Activated CD4-positive, alpha-beta T cell treated with anti-CD3 and anti-CD28 coated beads, Interleukin-2, amount 10 ng/mL, durations not matched to agents 7 days and 5 days (primary cell): Measurements from ENCODE around the gene HS3ST5. TPM values are rescaled to one million over a fixed set of nuclear protein-coding genes. Genes with fewer than 3 reads are reported as not detected.
"Not testable (repeated sequence)": the region's sequence is repeated elsewhere in the genome, so short reads cannot be mapped to it uniquely, and the experiment has no call there.

ENCODE experiments used
- CTCF ChIA-PET: fragments of 350-600 bp; sonication (Branson Sonifier 250); formaldehyde crosslinking; loops from one replicate; lab custom pipeline; 2021; ENCODE audit warnings: antibody characterized with exemption; lab: Charles Lee
- POLR2A ChIA-PET: fragments of 350-600 bp; sonication (Branson Sonifier 250); formaldehyde crosslinking; loops from one replicate; lab custom pipeline; 2021; ENCODE audit warnings: antibody characterized with exemption; lab: Charles Lee
- DNase-seq: peaks from one replicate; pipeline ENCODE4 v3.0.0-alpha.2; 2020
- H3K27ac Mint-ChIP-seq: one replicate; pipeline ENCODE4 v1.8.0; 2021; ENCODE audit warnings: mild to moderate bottlenecking, moderate library complexity, mixed read lengths
- H3K27me3 Mint-ChIP-seq: one replicate; pipeline ENCODE4 v1.8.0; 2021; ENCODE audit warnings: mixed read lengths
- H3K36me3 Mint-ChIP-seq: one replicate; pipeline ENCODE4 v1.8.0; 2021; ENCODE audit warnings: low read depth, mixed read lengths
- H3K4me1 Mint-ChIP-seq: one replicate; pipeline ENCODE4 v1.8.0; 2021; ENCODE audit warnings: mixed read lengths
- H3K4me3 Mint-ChIP-seq: one replicate; pipeline ENCODE4 v1.8.0; 2021; ENCODE audit warnings: mild to moderate bottlenecking, moderate library complexity, mixed read lengths
- H3K9me3 Mint-ChIP-seq: one replicate; pipeline ENCODE4 v1.8.0; 2021; ENCODE audit warnings: mixed read lengths
- total RNA-seq, 2 experiments: library from RNA; stranded (reverse); gene quantifications; one replicate each; pipeline ENCODE4 v1.2.3, GENCODE V29; 2021

The HS3ST5 gene
- total RNA-seq, 2 experiments from 2014 or later: not detected

DNA sequence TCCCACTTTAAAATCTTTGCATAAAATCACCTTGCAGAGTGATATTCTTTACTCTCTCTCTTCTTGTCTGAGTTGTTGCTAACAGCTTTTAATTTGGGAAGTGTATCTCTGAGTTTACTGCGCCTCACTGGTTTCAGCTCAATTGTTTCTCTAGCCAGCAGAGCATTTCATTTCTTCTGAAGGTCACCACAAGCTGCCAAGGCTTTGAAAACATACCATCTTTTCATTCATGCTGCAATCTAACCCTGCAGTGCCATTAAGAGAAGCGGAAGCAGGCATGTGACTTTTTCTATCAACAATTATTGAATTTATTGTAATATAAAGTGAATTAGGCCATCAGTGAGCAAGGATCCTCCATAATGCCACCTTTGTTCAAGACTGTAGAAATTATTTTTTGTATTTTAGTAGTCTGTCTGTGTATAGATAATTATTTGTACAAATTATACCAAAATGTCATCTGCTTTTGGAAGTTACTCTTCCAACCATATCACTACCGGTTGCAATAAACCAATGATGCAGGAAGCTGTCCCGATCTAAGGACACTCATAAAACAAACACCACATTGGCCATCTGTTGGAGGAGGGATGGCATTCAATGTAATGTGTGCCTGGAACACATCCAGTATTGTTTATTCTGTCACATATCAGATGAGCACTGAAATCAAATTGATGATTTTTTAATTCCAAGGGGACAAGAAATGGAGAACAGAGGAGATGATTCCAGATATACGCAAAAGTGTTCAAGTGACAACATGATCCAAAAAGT lies 26.8 kb downstream of the HS3ST5 start:
- no peak overlapping the region for H3K4me3 Mint-ChIP-seq
- CTCF ChIA-PET: no interaction called here
- peaks cover 2% of the 10 kb centered on the region for H3K27me3 Mint-ChIP-seq
- H3K9me3 Mint-ChIP-seq: no peaks in the 10 kb centered on the region
- DNase-seq: no peak
- POLR2A ChIA-PET: no interaction called here
- H3K4me1 Mint-ChIP-seq: no peaks in the 10 kb centered on the region
- no peaks in the 10 kb centered on the region for H3K36me3 Mint-ChIP-seq
- H3K27ac Mint-ChIP-seq: no peak overlapping the region

DNA sequence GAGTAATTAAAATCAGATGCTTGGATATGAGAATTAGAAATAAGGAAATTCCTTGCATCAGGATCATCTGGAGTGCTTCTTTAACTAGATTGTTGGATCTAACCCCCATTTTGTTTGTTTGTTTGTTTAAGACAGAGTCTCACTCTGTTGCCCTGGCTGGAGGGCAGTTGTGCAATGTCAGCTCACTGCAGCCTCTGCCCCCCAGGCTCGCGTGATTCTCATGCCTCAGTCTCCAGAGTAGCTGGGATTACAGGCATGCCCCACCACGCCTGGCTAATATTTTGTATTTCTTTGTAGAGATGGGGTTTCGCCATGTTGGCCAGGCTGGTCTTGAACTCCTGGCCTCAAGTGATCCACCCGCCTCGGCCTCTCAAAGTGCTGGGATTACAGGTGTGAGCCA lies 29.0 kb downstream of the HS3ST5 start:
- H3K36me3 Mint-ChIP-seq, CTCF ChIA-PET, DNase-seq: not testable (repeated sequence)

DNA sequence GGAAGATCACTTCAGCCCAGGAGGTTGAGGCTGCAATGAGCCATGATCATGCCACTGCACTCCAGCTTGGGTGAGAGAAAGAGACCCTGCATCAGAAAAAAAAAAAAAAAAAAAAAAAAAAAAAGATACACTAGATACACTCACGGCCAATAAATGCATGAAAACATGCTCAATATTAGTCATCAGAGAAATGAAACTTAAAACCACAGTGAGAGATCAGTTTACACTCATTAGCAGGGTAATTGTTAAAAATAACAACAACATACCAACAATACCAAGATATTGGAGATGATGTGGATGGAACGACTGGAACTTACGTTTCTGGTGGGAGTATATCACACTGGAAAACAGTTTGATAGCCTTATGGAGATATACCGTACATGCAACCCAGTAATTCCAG lies 29.9 kb downstream of the HS3ST5 start:
- no peak overlapping the region for H3K27ac Mint-ChIP-seq
- H3K9me3 Mint-ChIP-seq: no peaks in the 10 kb centered on the region
- H3K4me1 Mint-ChIP-seq: no peaks in the 10 kb centered on the region
- DNase-seq: no peak
- CTCF ChIA-PET: no interaction called here
- POLR2A ChIA-PET: no interaction called here
- no peaks in the 10 kb centered on the region for H3K27me3 Mint-ChIP-seq
- H3K36me3 Mint-ChIP-seq: no peaks in the 10 kb centered on the region
- no peak overlapping the region for H3K4me3 Mint-ChIP-seq

More for the DNA sequence above, 29.0 kb downstream of the HS3ST5 start:
- H3K4me1 Mint-ChIP-seq, H3K4me3 Mint-ChIP-seq, H3K27me3 Mint-ChIP-seq, POLR2A ChIA-PET, H3K9me3 Mint-ChIP-seq, H3K27ac Mint-ChIP-seq: not testable (repeated sequence)

DNA sequence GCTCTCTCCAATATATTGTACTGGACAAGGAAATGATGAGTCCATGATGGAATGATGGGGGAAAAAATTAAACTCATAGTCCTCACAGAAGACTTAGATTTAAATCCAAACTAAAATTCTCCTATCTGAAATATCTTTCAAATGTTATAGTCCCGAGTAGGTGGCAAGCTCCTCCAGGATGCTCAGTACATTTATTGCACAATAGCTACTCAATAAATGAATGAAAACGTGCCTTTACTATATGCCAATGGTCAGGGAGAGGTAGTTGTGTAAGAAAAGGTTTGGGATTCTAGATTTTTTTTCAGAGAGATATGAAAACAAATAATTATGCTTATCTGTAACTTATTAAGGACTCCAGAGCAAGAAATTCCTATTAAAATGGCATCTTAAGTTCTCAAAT lies 32.8 kb downstream of the HS3ST5 start:
- no peaks in the 10 kb centered on the region for H3K36me3 Mint-ChIP-seq
- H3K4me1 Mint-ChIP-seq: no peaks in the 10 kb centered on the region
- no peaks in the 10 kb centered on the region for H3K9me3 Mint-ChIP-seq
- H3K4me3 Mint-ChIP-seq: no peak overlapping the region
- POLR2A ChIA-PET: no interaction called here
- no peak for DNase-seq
- H3K27ac Mint-ChIP-seq: no peak overlapping the region
- H3K27me3 Mint-ChIP-seq: no peaks in the 10 kb centered on the region
- CTCF ChIA-PET: no interaction called here

DNA sequence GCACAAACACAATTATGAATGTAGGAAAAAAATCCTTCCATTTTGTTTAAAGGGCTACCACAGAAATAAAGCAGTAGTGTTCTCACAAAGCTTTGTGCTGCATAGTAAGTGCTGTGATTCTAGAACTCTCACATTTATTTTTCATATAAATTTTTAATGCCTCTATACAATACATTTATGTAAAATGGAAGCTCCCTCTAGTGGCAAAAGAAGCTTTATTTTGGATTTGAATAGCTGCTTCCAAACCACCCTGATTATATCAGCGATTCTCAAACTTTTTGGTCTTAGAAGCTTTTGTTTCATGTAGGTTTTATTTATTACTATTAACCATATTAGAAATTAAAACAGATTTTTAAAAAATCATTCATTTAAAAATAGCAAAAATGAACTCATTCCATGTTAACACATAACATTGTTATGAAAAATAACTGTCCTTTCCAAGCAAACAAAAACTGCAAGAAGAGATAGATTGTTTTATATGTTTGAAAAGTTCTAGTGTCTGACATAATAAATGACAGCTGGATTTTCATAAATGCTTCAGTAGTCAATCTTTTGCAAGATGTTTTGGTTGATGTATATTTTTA lies 38.4 kb downstream of the HS3ST5 start:
- Mint-ChIP-seq H3K4me1 (no peaks in the 10 kb centered on the region), H3K27ac (no peak overlapping the region), H3K36me3 (no peaks in the 10 kb centered on the region), H3K27me3 (no peaks in the 10 kb centered on the region), H3K9me3 (no peaks in the 10 kb centered on the region), H3K4me3 (no peak overlapping the region)
- no peak for DNase-seq
- CTCF ChIA-PET: interaction anchor here (0.7 kb wide), 1 partner anchor 281 kb away, joined by 3 read pairs; no protein-coding TSS in a partner anchor
- POLR2A ChIA-PET: no interaction called here

DNA sequence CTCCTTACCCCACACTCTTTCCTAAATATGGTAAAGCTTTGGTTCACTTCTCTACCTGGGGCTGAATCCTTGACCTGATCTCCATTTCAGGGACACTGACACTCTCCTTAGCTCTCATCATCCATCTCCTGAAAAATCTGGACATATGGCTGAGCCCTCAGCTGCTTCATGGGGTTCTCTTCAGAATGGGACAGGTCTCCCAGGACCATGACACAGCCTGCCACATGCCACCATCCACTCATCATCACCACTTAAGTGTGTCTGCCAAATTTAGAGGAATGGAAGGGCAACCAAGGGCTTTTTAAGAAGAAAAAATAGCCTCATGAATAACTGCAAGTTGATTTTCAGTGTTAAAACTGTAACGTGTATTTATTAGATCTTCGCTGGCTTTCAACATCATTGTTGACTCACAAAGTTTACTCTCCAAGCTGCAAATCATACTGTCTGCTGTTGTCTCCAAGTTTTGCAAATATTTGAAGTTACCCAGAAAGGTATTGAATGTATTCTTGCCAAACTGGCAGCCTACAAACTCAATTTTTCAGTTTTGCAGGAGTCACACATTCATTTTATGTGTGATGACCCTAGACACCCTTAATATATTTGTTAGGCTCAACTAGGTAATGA lies 41.1 kb downstream of the HS3ST5 start:
- ChIA-PET CTCF (no interaction called here), POLR2A (no interaction called here)
- Mint-ChIP-seq H3K27ac (no peak overlapping the region), H3K9me3 (peaks cover 2% of the 10 kb centered on the region), H3K4me3 (no peak overlapping the region), H3K36me3 (no peaks in the 10 kb centered on the region), H3K4me1 (no peaks in the 10 kb centered on the region), H3K27me3 (no peaks in the 10 kb centered on the region)
- no peak for DNase-seq

DNA sequence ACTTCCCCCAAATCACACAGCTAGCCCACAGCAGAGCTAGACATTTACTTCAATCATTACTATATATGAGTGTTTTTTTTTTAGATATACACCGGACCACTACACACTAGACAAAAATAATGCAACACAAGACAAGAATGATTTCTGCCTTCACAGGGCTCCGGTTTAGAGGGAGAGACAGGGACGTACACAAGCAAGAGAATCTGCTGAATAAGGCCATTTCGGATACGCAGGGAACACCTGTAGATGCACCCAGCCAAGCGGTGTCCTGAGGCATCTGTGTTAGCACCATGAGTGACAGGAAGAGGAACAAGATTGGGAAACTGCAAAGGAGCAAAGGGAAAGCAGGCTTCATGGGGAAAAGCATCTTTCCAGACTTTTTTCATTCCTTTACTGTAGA lies 45.7 kb downstream of the HS3ST5 start:
- Mint-ChIP-seq H3K36me3 (no peaks in the 10 kb centered on the region), H3K9me3 (peaks cover 2% of the 10 kb centered on the region), H3K27me3 (no peaks in the 10 kb centered on the region), H3K4me1 (no peaks in the 10 kb centered on the region), H3K4me3 (no peak overlapping the region), H3K27ac (no peak overlapping the region)
- POLR2A ChIA-PET: no interaction called here
- DNase-seq: no peak
- CTCF ChIA-PET: no interaction called here

DNA sequence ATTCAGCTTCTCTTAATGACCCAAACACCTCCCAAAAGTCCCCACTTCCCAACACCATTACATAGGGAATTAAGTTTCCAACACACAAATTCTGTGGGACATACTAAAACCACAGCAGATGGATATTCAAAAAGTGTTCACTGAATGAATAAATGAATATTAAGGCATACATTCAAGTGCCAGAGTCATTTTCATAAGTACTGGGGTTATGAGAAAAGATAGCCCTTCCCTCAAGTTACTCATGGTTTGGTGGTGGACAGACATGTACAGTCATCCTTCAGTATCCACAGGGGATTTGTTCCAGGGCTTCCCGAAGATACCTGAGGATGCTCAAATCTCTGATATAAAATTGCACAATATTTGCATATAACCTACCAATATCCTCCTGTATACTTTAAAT lies 50.4 kb downstream of the HS3ST5 start:
- ChIA-PET POLR2A (no interaction called here), CTCF (no interaction called here)
- Mint-ChIP-seq H3K36me3 (no peaks in the 10 kb centered on the region), H3K4me1 (no peaks in the 10 kb centered on the region), H3K9me3 (no peaks in the 10 kb centered on the region), H3K4me3 (no peak overlapping the region), H3K27ac (no peak overlapping the region), H3K27me3 (no peaks in the 10 kb centered on the region)
- no peak for DNase-seq

DNA sequence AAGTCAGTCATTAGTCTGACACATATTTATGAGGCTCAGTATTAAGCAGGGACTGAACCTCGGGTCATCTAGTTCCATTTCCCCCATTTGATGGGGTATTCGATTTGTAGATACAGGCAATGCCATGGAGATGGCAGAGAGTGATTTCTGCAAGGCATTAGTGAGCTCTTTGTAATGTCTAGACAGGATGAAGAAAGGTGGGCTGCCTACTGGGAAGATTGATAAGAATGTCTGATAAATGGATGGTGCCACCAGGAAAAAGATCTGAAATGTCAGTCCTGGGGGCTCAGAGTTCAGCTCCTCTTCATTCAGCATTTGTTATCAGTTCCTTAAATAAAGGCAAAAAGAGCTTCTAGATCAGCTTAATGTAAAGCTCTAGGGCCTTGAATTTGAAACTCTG lies 51.4 kb downstream of the HS3ST5 start:
- Mint-ChIP-seq H3K4me3 (no peak overlapping the region), H3K27ac (no peak overlapping the region), H3K9me3 (no peaks in the 10 kb centered on the region), H3K4me1 (no peaks in the 10 kb centered on the region), H3K27me3 (no peaks in the 10 kb centered on the region), H3K36me3 (no peaks in the 10 kb centered on the region)
- POLR2A ChIA-PET: no interaction called here
- DNase-seq: no peak
- CTCF ChIA-PET: interaction anchor here (0.5 kb wide), 1 partner anchor 58 kb away, joined by 5 read pairs; no protein-coding TSS in a partner anchor

DNA sequence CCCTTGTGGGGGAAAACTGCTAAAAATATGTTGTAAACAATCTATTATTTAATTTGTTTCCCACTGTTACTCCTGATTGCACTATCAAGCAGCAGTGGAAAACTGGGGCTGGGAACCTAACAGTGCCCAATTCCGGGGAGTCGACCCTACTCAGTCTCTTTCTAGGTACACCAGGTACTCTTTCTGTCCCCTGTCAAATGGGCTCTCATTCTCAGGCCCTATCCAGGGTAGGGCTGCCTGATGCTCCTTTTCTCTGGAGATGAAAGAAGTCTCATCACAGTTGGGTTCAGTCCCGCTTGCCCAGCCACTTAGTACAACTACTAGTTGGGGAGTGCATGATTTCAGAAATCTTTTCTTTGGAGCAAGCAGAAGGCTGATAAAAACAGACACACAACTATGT lies 52.0 kb downstream of the HS3ST5 start:
- Mint-ChIP-seq H3K4me3 (no peak overlapping the region), H3K27me3 (no peaks in the 10 kb centered on the region), H3K4me1 (no peaks in the 10 kb centered on the region), H3K36me3 (no peaks in the 10 kb centered on the region), H3K27ac (no peak overlapping the region), H3K9me3 (no peaks in the 10 kb centered on the region)
- POLR2A ChIA-PET: no interaction called here
- no peak for DNase-seq
- CTCF ChIA-PET: no interaction called here

DNA sequence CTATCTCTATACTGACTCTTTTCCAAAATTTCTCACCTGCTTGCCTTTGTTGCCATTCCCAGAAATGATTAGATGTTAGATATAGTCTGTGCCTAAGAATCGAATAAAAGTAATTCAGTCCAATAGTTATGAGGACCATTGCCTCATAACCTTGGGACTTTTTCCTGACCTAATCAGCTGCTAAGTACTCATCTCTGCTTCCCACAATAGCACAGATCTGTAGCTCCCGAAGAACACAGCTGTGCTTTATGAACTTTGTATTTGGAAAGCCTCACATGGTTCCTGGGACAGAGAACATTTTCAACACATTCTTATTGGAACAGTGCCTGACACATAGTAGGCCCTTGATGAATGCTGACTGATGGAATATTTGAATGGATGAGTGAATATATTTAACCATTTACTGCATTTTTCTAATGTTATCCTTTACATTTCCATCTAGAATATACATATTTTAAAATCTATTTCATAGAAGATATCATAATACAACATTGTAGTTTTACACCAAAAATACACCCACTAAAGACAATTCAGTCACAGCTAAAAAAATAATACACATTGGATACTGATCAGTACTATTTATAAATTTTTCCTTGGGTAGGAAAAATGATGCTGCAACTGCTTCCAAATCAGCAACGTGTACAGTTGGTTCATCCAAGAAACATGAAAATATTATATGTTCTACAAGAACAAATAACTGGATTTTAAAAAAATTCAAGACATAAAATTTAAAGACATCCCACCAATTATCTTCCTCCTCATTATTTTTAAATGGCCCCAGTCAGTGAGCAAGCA lies 53.9 kb downstream of the HS3ST5 start:
- CTCF ChIA-PET: no interaction called here
- H3K9me3 Mint-ChIP-seq: no peaks in the 10 kb centered on the region
- DNase-seq: no peak
- H3K36me3 Mint-ChIP-seq: no peaks in the 10 kb centered on the region
- H3K27ac Mint-ChIP-seq: no peak overlapping the region
- H3K27me3 Mint-ChIP-seq: no peaks in the 10 kb centered on the region
- POLR2A ChIA-PET: no interaction called here
- H3K4me3 Mint-ChIP-seq: no peak overlapping the region
- no peaks in the 10 kb centered on the region for H3K4me1 Mint-ChIP-seq

DNA sequence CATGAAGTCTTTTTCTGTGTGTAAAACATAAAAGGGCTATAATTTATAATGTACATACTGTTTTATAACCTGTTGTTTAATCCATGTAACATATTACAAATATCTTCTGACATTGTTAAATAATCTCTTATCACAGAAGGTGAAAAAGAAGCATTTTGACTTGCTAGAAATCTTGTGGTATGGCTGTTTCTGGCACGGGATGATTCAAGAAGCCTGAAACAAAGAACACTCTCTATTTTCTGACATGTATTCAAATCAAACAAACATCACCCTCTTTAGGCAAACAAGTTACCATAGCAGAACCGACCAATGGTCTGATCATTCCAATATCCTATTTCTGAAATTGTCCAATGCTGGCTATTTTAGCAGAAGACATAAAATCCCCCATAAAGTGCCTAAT lies 55.4 kb downstream of the HS3ST5 start:
- ChIA-PET CTCF (no interaction called here), POLR2A (no interaction called here)
- Mint-ChIP-seq H3K27ac (no peak overlapping the region), H3K27me3 (no peaks in the 10 kb centered on the region), H3K4me1 (no peaks in the 10 kb centered on the region), H3K36me3 (no peaks in the 10 kb centered on the region), H3K9me3 (no peaks in the 10 kb centered on the region), H3K4me3 (no peak overlapping the region)
- no peak for DNase-seq

DNA sequence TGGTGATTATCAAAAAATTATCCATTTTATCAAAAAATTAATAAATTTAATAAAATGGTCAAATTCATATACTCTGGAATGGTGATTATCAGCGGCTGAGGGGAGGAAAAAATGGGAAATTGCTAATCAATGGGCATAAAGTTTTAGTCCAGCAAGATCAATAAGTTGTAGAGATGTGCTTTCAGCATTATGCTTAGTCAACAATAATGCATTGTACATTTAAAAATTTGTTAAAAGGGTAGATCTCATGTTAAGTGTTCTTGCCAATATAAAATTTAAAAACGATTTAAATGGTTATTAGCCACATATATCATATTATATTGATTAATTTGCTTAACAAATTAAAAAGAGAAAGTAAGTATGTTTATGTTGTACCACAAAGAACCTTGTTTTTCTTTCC lies 56.6 kb downstream of the HS3ST5 start:
- no peak for DNase-seq
- ChIA-PET POLR2A (no interaction called here), CTCF (no interaction called here)
- H3K27me3 Mint-ChIP-seq: no peaks in the 10 kb centered on the region
- no peaks in the 10 kb centered on the region for H3K36me3 Mint-ChIP-seq
- H3K4me1 Mint-ChIP-seq: no peaks in the 10 kb centered on the region
- H3K9me3 Mint-ChIP-seq: no peaks in the 10 kb centered on the region
- no peak overlapping the region for H3K4me3 Mint-ChIP-seq
- no peak overlapping the region for H3K27ac Mint-ChIP-seq
